ENCODE data around the gene EML4.
A peak's percentile ranks its signal among the peaks of the same experiment; 100 is the strongest.

The EML4 gene

GRCh38 chr2:42139101-42139500, 30.1 kb upstream of the EML4 start:
- no peaks in the 10 kb centered on the region for H3K36me3 ChIP-seq (ENCODE audit: control insufficient read depth in 2 of 2, insufficient read depth in 2 of 2, low read length in 2 of 2)
- peak overlapping the region; percentile 0 for H3K27ac ChIP-seq (ENCODE audit: low read length)
- no peak overlapping the region for H3K9ac ChIP-seq (ENCODE audit: low read length in 2 of 2)
- no peaks in the 10 kb centered on the region for H3K27me3 ChIP-seq (ENCODE audit: control insufficient read depth in 1 of 2, insufficient read depth in 2 of 2, low read length in 2 of 2)
- H3K4me3 ChIP-seq (ENCODE audit: low read length in 2 of 2) = no peak overlapping the region
- peaks cover 33% of the 10 kb centered on the region for H3K4me1 ChIP-seq (ENCODE audit: control insufficient read depth, insufficient read depth, low read length)
- no peaks in the 10 kb centered on the region for H3K9me3 ChIP-seq (ENCODE audit: control insufficient read depth in 2 of 2, low read length in 2 of 2)

DNA sequence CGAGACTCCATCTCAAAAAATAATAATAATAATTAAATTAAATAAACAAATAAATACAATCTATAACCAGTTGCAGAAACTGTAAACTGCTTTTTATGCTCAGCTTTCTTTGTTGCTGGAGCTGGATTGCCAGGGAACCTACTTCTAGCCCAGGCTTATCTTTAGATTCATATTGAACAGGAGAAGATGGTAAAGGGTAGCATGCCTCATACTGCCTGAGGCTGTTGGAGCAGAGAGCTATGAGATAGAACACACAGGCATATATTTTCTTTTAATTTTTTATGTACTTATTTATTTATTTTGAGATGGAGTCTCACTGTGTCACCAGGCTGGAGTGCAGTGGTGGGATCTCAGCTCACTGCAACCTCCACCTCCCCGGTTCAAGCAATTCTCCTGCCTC, 28.7 kb upstream of the EML4 start:
- H3K27me3 ChIP-seq (ENCODE audit: control insufficient read depth in 1 of 2, insufficient read depth in 2 of 2, low read length in 2 of 2) = no peaks in the 10 kb centered on the region
- H3K9ac ChIP-seq (ENCODE audit: low read length in 2 of 2) = no peak overlapping the region
- no peaks in the 10 kb centered on the region for H3K36me3 ChIP-seq (ENCODE audit: control insufficient read depth in 2 of 2, insufficient read depth in 2 of 2, low read length in 2 of 2)
- no peak overlapping the region for H3K27ac ChIP-seq (ENCODE audit: low read length)
- H3K9me3 ChIP-seq (ENCODE audit: control insufficient read depth in 2 of 2, low read length in 2 of 2) = no peaks in the 10 kb centered on the region
- no peak overlapping the region for H3K4me3 ChIP-seq (ENCODE audit: low read length in 2 of 2)
- H3K4me1 ChIP-seq (ENCODE audit: control insufficient read depth, insufficient read depth, low read length) = peaks cover 33% of the 10 kb centered on the region

GRCh38 chr2:42141687-42142546, 27.2 kb upstream of the EML4 start:
- H3K4me1 ChIP-seq (ENCODE audit: control insufficient read depth, insufficient read depth, low read length) = peaks cover 33% of the 10 kb centered on the region
- H3K36me3 ChIP-seq (ENCODE audit: control insufficient read depth in 2 of 2, insufficient read depth in 2 of 2, low read length in 2 of 2) = no peaks in the 10 kb centered on the region
- no peaks in the 10 kb centered on the region for H3K27me3 ChIP-seq (ENCODE audit: control insufficient read depth in 1 of 2, insufficient read depth in 2 of 2, low read length in 2 of 2)
- H3K27ac ChIP-seq (ENCODE audit: low read length) = peak overlapping the region; percentile 69
- peak overlapping the region; percentile 49 to 55 for H3K4me3 ChIP-seq (ENCODE audit: low read length in 2 of 2)
- no peaks in the 10 kb centered on the region for H3K9me3 ChIP-seq (ENCODE audit: control insufficient read depth in 2 of 2, low read length in 2 of 2)
- H3K9ac ChIP-seq (ENCODE audit: low read length in 2 of 2) = peak overlapping the region; percentile 3 to 44

- H3K4me3 ChIP-seq (ENCODE audit: low read length in 2 of 2) = no peak overlapping the region
- H3K36me3 ChIP-seq (ENCODE audit: control insufficient read depth in 2 of 2, insufficient read depth in 2 of 2, low read length in 2 of 2) = no peaks in the 10 kb centered on the region
- peak overlapping the region; percentile 69 for H3K27ac ChIP-seq (ENCODE audit: low read length)
- H3K27me3 ChIP-seq (ENCODE audit: control insufficient read depth in 1 of 2, insufficient read depth in 2 of 2, low read length in 2 of 2) = no peaks in the 10 kb centered on the region
- H3K9ac ChIP-seq (ENCODE audit: low read length in 2 of 2) = no peak overlapping the region
- H3K4me1 ChIP-seq (ENCODE audit: control insufficient read depth, insufficient read depth, low read length) = peaks cover 28% of the 10 kb centered on the region
- no peaks in the 10 kb centered on the region for H3K9me3 ChIP-seq (ENCODE audit: control insufficient read depth in 2 of 2, low read length in 2 of 2)
Observed at GRCh38 chr2:42142547-42143184, 26.5 kb upstream of the EML4 start.

- no peak overlapping the region for H3K9ac ChIP-seq (ENCODE audit: low read length in 2 of 2)
Observed at GRCh38 chr2:42147641-42148274, 21.4 kb upstream of the EML4 start.

GRCh38 chr2:42150159-42150558, 19.0 kb upstream of the EML4 start:
- Histone ChIP-seq H3K9me3 (ENCODE audit: control insufficient read depth in 2 of 2, low read length in 2 of 2) (no peaks in the 10 kb centered on the region), H3K9ac (ENCODE audit: low read length in 2 of 2) (no peak overlapping the region), H3K27ac (ENCODE audit: low read length) (no peak overlapping the region), H3K27me3 (ENCODE audit: control insufficient read depth in 1 of 2, insufficient read depth in 2 of 2, low read length in 2 of 2) (no peaks in the 10 kb centered on the region), H3K36me3 (ENCODE audit: control insufficient read depth in 2 of 2, insufficient read depth in 2 of 2, low read length in 2 of 2) (no peaks in the 10 kb centered on the region), H3K4me3 (ENCODE audit: low read length in 2 of 2) (no peak overlapping the region), H3K4me1 (ENCODE audit: control insufficient read depth, insufficient read depth, low read length) (peaks cover 3% of the 10 kb centered on the region)

More at GRCh38 chr2:42147641-42148274, 21.4 kb upstream of the EML4 start:
- no peaks in the 10 kb centered on the region for H3K27me3 ChIP-seq (ENCODE audit: control insufficient read depth in 1 of 2, insufficient read depth in 2 of 2, low read length in 2 of 2)
- H3K36me3 ChIP-seq (ENCODE audit: control insufficient read depth in 2 of 2, insufficient read depth in 2 of 2, low read length in 2 of 2) = no peaks in the 10 kb centered on the region
- peaks cover 3% of the 10 kb centered on the region for H3K4me1 ChIP-seq (ENCODE audit: control insufficient read depth, insufficient read depth, low read length)
- H3K4me3 ChIP-seq (ENCODE audit: low read length in 2 of 2) = no peak overlapping the region
- no peaks in the 10 kb centered on the region for H3K9me3 ChIP-seq (ENCODE audit: control insufficient read depth in 2 of 2, low read length in 2 of 2)
- peak overlapping the region; percentile 25 for H3K27ac ChIP-seq (ENCODE audit: low read length)

- Histone ChIP-seq H3K4me3 (ENCODE audit: low read length in 2 of 2) (no peak overlapping the region), H3K27ac (ENCODE audit: low read length) (no peak overlapping the region), H3K4me1 (ENCODE audit: control insufficient read depth, insufficient read depth, low read length) (no peaks in the 10 kb centered on the region), H3K27me3 (ENCODE audit: control insufficient read depth in 1 of 2, insufficient read depth in 2 of 2, low read length in 2 of 2) (no peaks in the 10 kb centered on the region), H3K36me3 (ENCODE audit: control insufficient read depth in 2 of 2, insufficient read depth in 2 of 2, low read length in 2 of 2) (no peaks in the 10 kb centered on the region), H3K9me3 (ENCODE audit: control insufficient read depth in 2 of 2, low read length in 2 of 2) (no peaks in the 10 kb centered on the region), H3K9ac (ENCODE audit: low read length in 2 of 2) (no peak overlapping the region)
Observed at GRCh38 chr2:42153944-42154581, 15.1 kb upstream of the EML4 start.

DNA sequence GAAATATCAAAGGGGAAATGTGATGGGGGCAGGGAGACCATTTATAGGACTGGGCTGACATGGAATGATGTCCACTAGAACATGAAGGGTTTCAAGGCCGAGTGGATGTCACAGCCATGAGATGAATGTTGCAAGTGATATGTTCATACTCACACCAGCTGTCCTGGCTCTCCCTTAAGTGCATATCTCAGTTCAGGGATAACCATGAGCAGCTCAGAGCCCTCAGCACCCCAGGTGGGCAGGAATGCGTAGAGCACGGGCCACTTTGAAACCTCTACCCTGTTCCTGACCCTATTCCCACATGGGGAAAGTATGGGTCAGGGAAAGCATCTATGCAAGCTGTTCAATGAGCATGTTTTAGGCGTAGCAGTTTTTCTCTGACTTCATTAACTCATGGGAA, 12.4 kb upstream of the EML4 start:
- no peaks in the 10 kb centered on the region for H3K4me1 ChIP-seq (ENCODE audit: control insufficient read depth, insufficient read depth, low read length)
- H3K9ac ChIP-seq (ENCODE audit: low read length in 2 of 2) = no peak overlapping the region
- no peaks in the 10 kb centered on the region for H3K36me3 ChIP-seq (ENCODE audit: control insufficient read depth in 2 of 2, insufficient read depth in 2 of 2, low read length in 2 of 2)
- no peaks in the 10 kb centered on the region for H3K27me3 ChIP-seq (ENCODE audit: control insufficient read depth in 1 of 2, insufficient read depth in 2 of 2, low read length in 2 of 2)
- H3K9me3 ChIP-seq (ENCODE audit: control insufficient read depth in 2 of 2, low read length in 2 of 2) = no peaks in the 10 kb centered on the region
- no peak overlapping the region for H3K4me3 ChIP-seq (ENCODE audit: low read length in 2 of 2)
- H3K27ac ChIP-seq (ENCODE audit: low read length) = no peak overlapping the region

- H3K36me3 ChIP-seq (ENCODE audit: control insufficient read depth in 2 of 2, insufficient read depth in 2 of 2, low read length in 2 of 2) = no peaks in the 10 kb centered on the region
- no peak overlapping the region for H3K9ac ChIP-seq (ENCODE audit: low read length in 2 of 2)
- H3K4me3 ChIP-seq (ENCODE audit: low read length in 2 of 2) = no peak overlapping the region
- no peak overlapping the region for H3K27ac ChIP-seq (ENCODE audit: low read length)
- no peaks in the 10 kb centered on the region for H3K9me3 ChIP-seq (ENCODE audit: control insufficient read depth in 2 of 2, low read length in 2 of 2)
- H3K4me1 ChIP-seq (ENCODE audit: control insufficient read depth, insufficient read depth, low read length) = no peaks in the 10 kb centered on the region
- H3K27me3 ChIP-seq (ENCODE audit: control insufficient read depth in 1 of 2, insufficient read depth in 2 of 2, low read length in 2 of 2) = peaks cover 0 to 2% of the 10 kb centered on the region in 2 donors
Observed at GRCh38 chr2:42161444-42161843, 7.7 kb upstream of the EML4 start.

- Histone ChIP-seq H3K4me3 (ENCODE audit: low read length in 2 of 2) (no peak overlapping the region), H3K4me1 (ENCODE audit: control insufficient read depth, insufficient read depth, low read length) (no peaks in the 10 kb centered on the region), H3K9ac (ENCODE audit: low read length in 2 of 2) (no peak overlapping the region), H3K36me3 (ENCODE audit: control insufficient read depth in 2 of 2, insufficient read depth in 2 of 2, low read length in 2 of 2) (no peaks in the 10 kb centered on the region), H3K27ac (ENCODE audit: low read length) (no peak overlapping the region), H3K27me3 (ENCODE audit: control insufficient read depth in 1 of 2, insufficient read depth in 2 of 2, low read length in 2 of 2) (peaks cover 0 to 2% of the 10 kb centered on the region in 2 donors), H3K9me3 (ENCODE audit: control insufficient read depth in 2 of 2, low read length in 2 of 2) (no peaks in the 10 kb centered on the region)
Observed at GRCh38 chr2:42163444-42164045, 5.6 kb upstream of the EML4 start.

All from stomach smooth muscle (tissue), 2 donors.